ENCODE results near the gene CCDC88C. TPM values are rescaled to one million over a fixed set of nuclear protein-coding genes. Genes with fewer than 3 reads are reported as not detected.
"Not testable (repeated sequence)": the region's sequence is repeated elsewhere in the genome, so short reads cannot be mapped to it uniquely, and the experiment has no call there.

CCDC88C gene
- total RNA-seq, 1 experiment from 2014 or later, result 5.8 TPM

DNA sequence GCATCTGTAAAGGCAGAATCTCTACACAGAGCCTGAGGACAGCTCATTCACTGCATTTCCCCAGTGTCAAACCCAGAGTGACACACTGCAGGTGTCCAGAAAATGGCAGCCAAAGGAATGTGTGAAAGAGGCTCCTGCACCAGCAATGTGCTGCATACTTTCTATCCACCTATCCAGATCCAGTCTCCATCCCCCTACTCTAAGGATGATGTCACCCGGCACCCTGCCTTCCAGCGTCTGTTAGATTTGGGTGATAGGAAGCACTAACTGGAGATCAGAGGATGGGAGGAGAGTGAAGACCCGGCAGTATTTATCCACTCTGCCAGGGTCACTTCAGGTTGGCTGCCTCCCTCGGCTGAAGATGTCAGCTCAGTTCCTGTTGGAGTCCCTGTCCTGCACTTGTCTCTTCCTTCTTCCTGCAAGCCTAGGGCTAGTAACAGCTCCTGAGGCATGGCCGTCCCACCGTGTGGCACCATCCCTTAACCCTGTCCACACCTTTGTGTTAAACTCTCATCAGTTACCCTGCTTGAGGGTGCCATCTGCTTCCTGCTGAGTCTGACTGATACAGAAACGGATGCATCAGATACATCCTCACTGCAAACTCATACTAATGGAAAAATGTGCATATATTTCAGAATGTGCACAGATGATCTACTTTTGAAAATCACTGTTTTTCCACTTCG is 160.2 kb downstream of the CCDC88C start:
- no peaks in the 10 kb centered on the region for H3K36me3 ChIP-seq
- no peaks in the 10 kb centered on the region for H3K27me3 ChIP-seq
- H3K4me3 ChIP-seq, result no peak overlapping the region
- H3K9me3 ChIP-seq, result no peaks in the 10 kb centered on the region
- DNase-seq, result no peak

DNA sequence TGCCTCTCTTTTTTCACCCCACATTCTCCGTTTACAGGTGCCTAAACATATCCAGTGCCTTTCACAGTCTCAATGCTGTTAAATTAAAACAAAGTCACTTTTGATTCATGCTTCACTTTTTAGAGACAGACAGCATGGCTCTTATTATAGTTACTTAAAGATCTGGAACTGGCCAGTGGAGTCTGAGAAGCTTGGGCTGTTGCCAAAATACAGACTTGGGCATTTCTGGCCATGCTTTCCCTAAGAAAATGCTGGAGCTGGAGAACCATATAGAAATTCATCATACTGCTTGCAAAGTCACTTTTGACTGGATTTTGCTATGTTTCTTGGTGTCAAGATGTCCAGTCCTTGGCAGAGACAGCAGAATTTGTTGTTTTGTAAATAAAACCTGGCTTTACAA is 161.0 kb downstream of the CCDC88C start:
- Histone ChIP-seq H3K27me3 (no peaks in the 10 kb centered on the region), H3K4me3 (no peak overlapping the region)
- DNase-seq, result no peak

DNA sequence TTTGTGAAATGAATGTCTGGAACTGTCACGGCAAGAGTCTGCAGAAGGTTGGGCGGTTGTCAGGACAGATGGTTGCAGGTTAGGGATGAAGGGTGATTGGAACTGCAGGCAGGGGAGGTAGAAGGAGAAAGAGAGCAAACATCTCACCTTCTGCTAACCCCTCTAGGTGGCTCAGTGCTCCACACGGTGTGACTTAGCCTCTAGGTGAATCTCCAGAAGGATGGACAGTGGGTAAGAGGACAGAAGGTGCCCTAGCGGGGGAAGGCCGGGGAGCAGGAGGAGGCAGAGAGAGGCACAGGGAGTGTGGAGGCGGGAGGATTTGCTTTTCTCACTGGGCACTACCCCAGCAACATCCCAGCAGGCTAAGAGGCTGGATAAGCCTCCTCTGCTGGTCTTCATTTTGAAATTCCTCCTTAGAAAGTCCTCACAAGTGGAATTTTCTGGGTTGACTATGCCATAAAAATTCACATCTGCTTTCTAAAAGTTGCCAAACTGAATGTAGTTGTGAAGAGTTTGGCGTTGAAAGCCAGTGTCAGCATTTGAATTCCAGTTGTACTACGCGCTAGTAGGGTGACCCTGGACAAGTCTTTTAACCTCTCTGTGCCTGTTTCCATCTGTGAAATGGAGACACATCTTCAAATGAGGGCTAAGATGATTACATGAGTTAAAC is 162.5 kb downstream of the CCDC88C start:
- H3K4me3 ChIP-seq, result no peak overlapping the region
- no peak for DNase-seq

More for the DNA sequence above, 161.0 kb downstream of the CCDC88C start:
- Histone ChIP-seq H3K36me3 (no peaks in the 10 kb centered on the region), H3K9me3 (no peaks in the 10 kb centered on the region)

DNA sequence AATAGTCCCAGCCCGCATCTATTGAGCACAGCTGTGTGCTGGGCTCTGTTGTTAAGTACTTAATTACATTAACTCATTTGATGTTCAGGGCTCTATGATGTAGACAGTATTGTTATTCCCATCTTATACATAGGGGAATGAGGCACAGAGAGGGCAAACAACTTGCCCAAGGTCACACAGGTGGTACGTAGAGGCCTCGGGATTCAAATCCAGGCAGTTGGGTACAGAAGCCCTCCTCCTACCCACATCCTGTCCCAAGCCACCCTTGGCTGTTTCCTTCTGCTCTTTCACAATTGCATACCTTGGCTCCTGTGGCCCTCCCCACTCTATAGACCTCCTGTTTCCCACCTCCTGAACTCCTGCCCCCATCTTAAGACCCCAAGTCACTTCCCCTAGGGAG is 163.2 kb downstream of the CCDC88C start:
- Histone ChIP-seq H3K9me3 (no peaks in the 10 kb centered on the region), H3K27me3 (no peaks in the 10 kb centered on the region), H3K36me3 (no peaks in the 10 kb centered on the region), H3K4me3 (no peak overlapping the region)
- DNase-seq, result no peak

More for the DNA sequence above, 162.5 kb downstream of the CCDC88C start:
- Histone ChIP-seq H3K27me3 (no peaks in the 10 kb centered on the region), H3K36me3 (no peaks in the 10 kb centered on the region), H3K9me3 (no peaks in the 10 kb centered on the region)

DNA sequence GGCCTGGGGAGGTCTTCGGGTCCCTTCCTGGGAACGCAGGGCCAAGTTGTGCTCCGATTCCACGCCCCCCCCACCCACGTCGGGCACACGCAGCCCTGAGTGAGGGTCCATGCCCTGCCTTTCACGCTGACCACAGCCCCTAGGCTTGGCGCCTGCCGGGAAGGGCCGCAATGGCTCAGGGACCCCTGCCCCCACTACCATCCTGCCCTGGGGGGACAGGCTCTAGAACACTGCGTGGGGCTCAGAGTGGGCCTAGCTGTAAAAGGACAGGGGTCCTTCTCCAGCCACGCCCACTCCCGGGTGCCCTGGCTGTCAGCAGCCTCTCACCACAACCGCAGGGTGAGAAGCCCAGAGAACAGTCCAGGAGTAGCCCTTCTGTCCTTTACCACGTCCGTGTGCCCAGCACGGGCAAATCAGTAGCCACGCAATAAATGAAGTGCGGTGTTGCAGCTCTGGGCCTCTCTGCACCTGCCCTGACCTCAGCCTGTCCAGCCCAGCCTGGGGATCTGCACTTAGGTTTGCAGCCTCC is 163.8 kb downstream of the CCDC88C start:
- no peak for DNase-seq
- Histone ChIP-seq H3K36me3 (no peaks in the 10 kb centered on the region), H3K27me3 (no peaks in the 10 kb centered on the region), H3K4me3 (no peak overlapping the region), H3K9me3 (no peaks in the 10 kb centered on the region)

DNA sequence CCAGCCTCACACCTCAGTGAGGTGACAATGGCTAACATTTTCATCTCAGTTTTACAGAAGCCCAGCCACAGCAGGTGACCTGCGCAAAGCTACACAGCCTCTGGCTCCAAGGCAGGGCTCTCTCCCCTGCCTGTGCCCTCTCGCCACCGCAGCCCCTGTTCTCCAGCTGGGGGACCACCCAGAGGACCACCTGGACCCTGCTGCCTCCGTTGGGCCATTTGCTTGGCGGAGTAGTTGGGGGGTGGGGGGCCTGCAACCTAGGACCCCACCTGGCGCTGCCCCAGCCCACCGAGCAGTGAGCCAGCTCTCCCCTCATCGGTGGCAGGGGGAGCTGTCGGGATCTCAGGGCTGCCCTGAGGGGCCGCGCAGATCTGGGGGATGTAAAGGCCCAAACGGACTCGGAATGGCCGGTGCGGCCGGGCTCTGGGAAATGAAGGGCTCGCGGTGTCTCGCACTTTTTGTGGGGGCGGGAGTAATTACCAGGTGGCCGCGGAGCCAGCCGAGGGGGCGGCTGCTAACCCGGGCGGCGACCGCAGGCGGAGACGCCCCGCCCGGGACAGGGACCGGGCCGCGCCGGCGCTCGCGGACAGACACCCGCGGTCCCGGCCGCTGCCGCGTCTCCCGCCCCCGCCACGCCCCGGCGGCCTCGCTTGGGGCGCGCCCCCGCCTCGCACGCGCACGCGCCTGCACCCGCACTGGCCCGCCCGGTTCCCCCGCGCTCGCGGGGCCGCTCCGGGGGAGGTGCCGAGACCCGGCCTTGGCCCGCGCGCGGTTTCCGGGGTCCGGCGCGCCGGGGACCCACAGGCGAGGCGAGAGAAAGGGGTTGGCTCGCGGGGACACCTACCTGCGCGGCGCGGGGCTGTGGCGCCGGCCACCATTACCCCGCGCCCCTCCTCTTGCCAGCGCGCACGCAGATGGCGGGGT is 164.5 kb downstream of the CCDC88C start:
- Histone ChIP-seq H3K4me3 (peak overlapping the region; percentile 31; the same call in 1 of the 2 replicates), H3K27me3 (no peaks in the 10 kb centered on the region), H3K36me3 (no peaks in the 10 kb centered on the region), H3K9me3 (no peaks in the 10 kb centered on the region)
- no peak for DNase-seq

DNA sequence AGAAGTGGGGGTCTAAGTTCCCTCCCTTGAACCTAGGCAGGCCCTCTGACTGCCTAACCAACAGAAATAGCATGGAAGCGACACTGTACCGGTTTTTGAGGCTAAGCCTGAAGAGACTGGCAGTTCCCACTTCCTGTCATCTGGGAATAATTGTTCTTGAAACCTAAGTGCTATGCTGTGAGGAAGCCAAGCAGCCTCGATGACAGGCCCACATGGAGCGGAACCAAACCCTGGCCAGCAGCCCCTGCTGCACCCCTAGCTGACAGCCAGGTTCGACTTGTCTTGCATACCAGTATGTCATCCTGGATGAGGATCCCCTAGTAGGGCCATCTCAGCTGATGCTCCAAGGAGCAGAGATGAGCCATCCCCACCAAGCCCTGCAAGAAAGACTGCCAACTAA is 166.7 kb downstream of the CCDC88C start:
- Histone ChIP-seq H3K4me3 (no peak overlapping the region), H3K27me3 (no peaks in the 10 kb centered on the region), H3K36me3 (no peaks in the 10 kb centered on the region), H3K9me3 (no peaks in the 10 kb centered on the region)
- no peak for DNase-seq

DNA sequence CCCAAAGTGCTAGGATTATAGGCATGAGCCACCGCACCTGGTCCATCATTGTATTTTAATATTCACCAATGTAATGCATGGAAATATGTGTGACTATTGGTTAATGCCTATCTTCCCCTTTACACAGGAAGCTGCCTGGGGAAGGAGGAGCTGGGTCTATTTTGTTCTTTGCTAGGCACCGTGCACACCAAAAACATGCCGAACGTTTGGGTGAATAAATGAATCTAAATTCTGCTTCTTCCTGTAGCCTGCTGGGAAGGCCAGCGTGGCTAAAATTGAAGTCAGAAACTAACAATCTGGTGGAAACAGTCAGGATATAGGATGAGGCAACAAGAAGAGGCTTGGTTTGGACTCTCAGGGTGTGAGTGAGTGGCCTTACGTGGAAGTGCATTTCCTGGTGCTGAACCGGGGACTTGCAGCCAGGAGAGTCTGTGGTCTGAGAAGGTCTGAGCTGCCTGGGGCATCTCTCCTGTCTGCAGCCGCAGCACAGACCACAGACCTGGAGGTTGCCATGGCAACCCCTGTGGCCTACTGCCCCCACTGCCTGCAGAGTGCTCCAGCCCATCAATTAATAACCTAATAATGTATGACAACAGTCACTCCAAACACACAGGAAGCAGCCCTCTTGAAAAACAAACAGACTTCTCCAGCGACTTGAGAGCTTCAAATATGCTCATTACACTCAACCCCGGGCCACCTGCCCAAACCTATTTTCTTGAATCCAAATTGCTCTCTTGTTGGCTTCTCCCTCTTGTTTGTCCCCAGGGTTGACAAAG is 167.6 kb downstream of the CCDC88C start:
- Histone ChIP-seq H3K9me3 (no peaks in the 10 kb centered on the region), H3K4me3 (no peak overlapping the region), H3K27me3 (no peaks in the 10 kb centered on the region), H3K36me3 (no peaks in the 10 kb centered on the region)
- no peak for DNase-seq

DNA sequence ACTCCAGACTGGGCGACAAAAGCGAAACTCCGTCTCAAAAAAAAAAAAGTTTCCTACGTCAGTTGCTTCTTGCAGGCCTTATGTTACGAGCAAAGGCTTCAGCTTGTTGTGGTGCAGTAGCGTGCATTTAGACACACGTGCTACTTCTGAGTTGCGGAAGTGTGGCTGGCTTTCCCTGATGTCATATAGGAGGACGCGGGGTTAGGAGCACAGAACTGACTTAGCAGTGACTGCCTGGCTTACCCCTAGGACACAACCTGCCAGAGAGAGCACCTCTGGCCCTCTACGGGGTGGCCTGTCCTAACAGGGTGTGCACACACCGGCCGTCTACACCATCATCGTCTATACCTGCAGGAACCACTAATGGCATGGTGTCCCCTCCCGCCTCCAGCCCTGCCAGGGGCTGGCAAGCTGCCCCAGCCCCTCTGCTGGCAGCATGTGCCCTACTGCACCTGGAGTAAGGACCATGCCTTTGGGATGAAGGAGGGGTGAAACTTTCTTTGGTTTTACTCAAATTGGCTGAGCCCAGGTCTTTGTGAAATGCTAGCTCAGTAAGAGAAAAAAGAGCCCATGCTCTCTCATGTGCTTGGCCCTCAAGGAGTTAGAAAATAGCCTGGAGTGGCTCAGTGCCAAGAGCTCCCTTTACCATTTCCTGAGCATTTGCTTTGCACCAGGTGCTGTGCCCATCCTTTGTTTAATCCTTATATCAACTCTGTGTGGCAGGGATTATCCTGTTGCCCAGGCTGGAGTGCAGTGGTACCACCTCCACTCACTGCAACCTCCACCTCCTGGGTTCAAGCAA is 171.4 kb downstream of the CCDC88C start:
- no peak for DNase-seq
- H3K9me3 ChIP-seq, result no peaks in the 10 kb centered on the region
- no peaks in the 10 kb centered on the region for H3K27me3 ChIP-seq
- no peak overlapping the region for H3K4me3 ChIP-seq
- H3K36me3 ChIP-seq, result no peaks in the 10 kb centered on the region

DNA sequence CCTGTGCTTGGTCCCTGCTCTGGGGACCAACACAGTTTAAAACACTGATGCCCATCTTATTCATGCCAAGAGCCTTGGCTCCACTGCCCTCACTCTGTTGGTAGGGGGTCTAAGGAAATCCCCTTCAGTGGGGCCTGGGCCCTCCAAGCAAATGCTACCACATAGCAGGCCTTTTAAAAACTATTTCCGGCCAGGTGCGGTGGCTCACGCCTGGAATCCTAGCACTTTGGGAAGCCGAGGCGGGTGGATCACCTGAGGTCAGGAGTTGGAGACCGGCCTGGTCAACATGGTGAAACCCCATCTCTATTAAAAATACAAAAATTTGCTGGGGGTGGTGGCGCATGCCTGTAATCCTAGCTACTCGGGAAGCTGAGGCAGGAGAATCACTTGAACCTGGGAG is 172.0 kb downstream of the CCDC88C start:
- DNase-seq, H3K36me3 ChIP-seq, H3K9me3 ChIP-seq, H3K4me3 ChIP-seq, H3K27me3 ChIP-seq: not testable (repeated sequence)

DNA sequence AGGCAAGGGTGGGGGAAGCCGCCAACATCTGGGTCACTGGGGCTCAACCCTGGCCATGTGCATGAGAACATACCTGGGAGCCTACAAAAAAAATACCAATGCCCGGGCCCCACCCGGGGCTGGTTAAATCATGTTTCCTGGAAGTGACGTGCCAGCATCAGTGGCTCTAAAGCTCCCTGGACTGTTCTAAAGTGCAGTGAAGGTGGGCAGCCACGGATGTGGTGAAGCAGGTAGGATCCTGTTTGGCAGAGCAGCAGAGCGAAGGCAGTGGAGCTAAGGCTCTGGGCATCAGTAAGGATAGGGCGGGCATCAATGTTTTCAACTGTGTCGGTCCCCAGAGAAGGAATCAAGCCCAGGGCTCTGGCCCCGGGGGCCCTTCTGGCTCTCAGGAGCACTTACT is 172.6 kb downstream of the CCDC88C start:
- Histone ChIP-seq H3K36me3 (no peaks in the 10 kb centered on the region), H3K27me3 (no peaks in the 10 kb centered on the region), H3K9me3 (no peaks in the 10 kb centered on the region), H3K4me3 (no peak overlapping the region)
- DNase-seq, result no peak

DNA sequence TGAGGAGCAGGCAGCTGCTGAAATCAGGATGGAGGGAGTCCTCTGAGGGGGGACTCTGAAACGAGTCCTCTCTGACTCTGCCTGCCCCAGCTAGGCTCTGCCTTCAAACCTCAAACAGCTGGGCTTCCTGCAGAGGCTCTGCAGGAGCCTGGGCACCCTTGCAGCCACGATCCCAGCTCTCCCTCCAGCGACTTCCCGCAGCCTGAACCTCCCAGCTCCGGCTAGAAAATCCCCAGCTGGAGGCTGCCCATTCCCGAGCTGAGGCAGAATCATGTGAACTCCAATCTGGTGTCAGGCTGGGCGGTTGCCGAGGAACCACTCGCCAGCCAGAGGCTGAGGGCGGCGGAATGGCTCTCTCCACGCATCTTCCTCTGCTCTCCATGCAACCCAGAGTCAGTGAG is 173.1 kb downstream of the CCDC88C start, which contains the start of gene GPR68:
TSS of gene GPR68 (minus strand) at position 204 of the 401 bp plus-strand sequence. CDS start 9,654 bp downstream, outside the sequence.
- peak within 1 kb of the TSS; percentile 27 for H3K4me3 ChIP-seq

DNA sequence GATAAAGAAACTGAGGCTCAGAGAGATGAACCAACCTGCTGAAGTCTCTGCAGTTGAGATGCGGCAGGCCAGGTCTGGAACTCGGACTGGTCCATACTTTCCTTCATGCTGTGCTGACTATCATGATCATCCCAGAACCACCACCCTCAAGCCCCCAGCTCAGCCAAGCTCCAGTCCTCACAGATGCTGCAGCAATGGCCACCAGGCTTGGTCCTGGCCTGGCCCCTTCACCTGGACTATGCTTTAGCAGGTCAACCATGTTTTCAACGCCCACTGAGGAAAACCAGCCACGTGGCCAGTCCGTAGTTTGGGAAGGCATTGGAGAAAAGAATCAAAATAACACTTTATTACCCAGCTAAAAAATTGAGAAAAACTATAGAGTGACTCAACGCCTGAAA is 174.5 kb downstream of the CCDC88C start:
- Histone ChIP-seq H3K9me3 (no peaks in the 10 kb centered on the region), H3K36me3 (no peaks in the 10 kb centered on the region), H3K4me3 (peak overlapping the region; percentile 27), H3K27me3 (no peaks in the 10 kb centered on the region)
- no peak for DNase-seq

More for the DNA sequence above, 173.1 kb downstream of the CCDC88C start, which contains the start of gene GPR68:
- no peaks in the 10 kb centered on the region for H3K9me3 ChIP-seq
- H3K36me3 ChIP-seq, result no peaks in the 10 kb centered on the region
- H3K27me3 ChIP-seq, result no peaks in the 10 kb centered on the region
- peak; percentile 80 for DNase-seq

DNA sequence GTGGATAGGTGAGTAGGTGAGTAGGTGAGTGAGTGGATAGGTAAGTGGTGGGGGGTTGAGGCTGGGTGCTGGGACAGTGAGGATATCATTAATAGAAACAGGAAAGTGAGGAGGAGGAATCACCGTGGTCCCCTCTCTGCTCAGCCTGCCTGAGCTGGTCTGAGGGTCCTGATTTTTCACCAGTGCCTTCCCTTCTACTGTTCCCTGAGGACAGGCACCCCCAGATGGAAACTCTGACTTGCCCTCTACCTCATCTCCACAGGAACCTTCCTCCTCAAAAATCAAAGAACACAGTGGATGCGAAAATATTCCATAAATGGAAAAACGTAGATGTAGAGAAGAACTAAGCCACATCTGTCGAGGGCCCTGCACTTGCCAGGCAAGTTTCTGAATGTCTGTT is 175.0 kb downstream of the CCDC88C start:
- no peak for DNase-seq
- no peaks in the 10 kb centered on the region for H3K36me3 ChIP-seq
- no peaks in the 10 kb centered on the region for H3K27me3 ChIP-seq
- no peaks in the 10 kb centered on the region for H3K9me3 ChIP-seq
- no peak overlapping the region for H3K4me3 ChIP-seq

DNA sequence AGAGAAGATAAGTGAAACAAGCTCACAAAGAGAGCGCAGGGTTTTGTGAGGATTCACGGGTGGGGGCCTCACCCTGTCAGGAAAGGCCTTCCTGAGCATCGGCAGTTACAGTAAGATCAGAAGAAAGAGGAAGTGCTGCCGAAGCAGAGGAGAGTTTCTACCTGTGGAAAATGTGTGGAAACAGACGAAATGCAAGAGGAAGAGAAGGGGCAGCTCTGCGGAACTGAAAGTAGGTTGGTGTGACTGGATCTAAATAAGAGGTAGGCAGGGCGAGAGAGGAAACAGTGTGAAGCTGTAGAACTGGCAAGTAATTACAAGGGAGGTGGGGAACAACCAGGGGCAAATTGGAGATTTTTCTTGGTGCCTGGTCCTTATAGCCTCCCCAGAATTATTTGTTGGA is 175.8 kb downstream of the CCDC88C start:
- H3K4me3 ChIP-seq, result no peak overlapping the region
- DNase-seq, result no peak
- H3K9me3 ChIP-seq, result no peaks in the 10 kb centered on the region
- H3K36me3 ChIP-seq, result no peaks in the 10 kb centered on the region
- no peaks in the 10 kb centered on the region for H3K27me3 ChIP-seq

All from MG63 (cell line).